Right atrium auricular region (tissue), 2 donors: Measurements from ENCODE around the gene PRKAG2. TPM values are rescaled to one million over a fixed set of nuclear protein-coding genes. Genes with fewer than 3 reads are reported as not detected.

ENCODE experiments used
- DNase-seq: peaks from one replicate; pipeline ENCODE4 v3.0.0-alpha.2; 2019; ENCODE audit warnings: low spot score
- H3K27ac ChIP-seq, 2 donors: fragments of 200-600 bp; sonication (generic); 1 replicate in 1 of 2; 2 replicates in 1 of 2; pipeline ENCODE4 v1.5.1; 2016 to 2019
- H3K27me3 ChIP-seq, 2 donors: fragments of 200-600 bp; sonication (generic); one replicate each; pipeline versions ENCODE4 v1.5.1 to v1.6.0; 2017 to 2019
- H3K36me3 ChIP-seq: fragments of 200-600 bp; sonication (generic); one replicate; pipeline ENCODE4 v1.5.1; 2016
- H3K4me1 ChIP-seq, 2 donors: fragments of 200-600 bp; sonication (generic); one replicate each; pipeline versions ENCODE4 v1.5.1 to v1.6.0; 2017 to 2019
- H3K4me3 ChIP-seq, 2 donors: fragments of 200-600 bp; sonication (generic); 1 replicate in 1 of 2; 2 replicates in 1 of 2; pipeline ENCODE4 v1.5.1; 2017 to 2019; ENCODE audit warnings: mild to moderate bottlenecking in 1 of 2, moderate library complexity in 1 of 2
- H3K9me3 ChIP-seq, 2 donors: fragments of 200-600 bp; sonication (generic); one replicate each; pipeline ENCODE4 v1.5.1; 2019
- total RNA-seq, 2 donors: library from RNA; depleted of rRNA; stranded (reverse); fragments of >200 nt; gene quantifications; one replicate each; pipeline ENCODE4 v1.1.0, GENCODE V29; 2016
- TF ChIP-seq, protein P1 (sequence below), 2 donors: fragments of 200-600 bp; sonication (generic); IDR thresholded peaks; one replicate each; pipeline ENCODE4 v1.5.1; 2019; ENCODE audit warnings: antibody characterized with exemption in 2 of 2

The PRKAG2 gene
- total RNA-seq, 2 donors from 2014 or later, result 133 to 177 TPM

DNA sequence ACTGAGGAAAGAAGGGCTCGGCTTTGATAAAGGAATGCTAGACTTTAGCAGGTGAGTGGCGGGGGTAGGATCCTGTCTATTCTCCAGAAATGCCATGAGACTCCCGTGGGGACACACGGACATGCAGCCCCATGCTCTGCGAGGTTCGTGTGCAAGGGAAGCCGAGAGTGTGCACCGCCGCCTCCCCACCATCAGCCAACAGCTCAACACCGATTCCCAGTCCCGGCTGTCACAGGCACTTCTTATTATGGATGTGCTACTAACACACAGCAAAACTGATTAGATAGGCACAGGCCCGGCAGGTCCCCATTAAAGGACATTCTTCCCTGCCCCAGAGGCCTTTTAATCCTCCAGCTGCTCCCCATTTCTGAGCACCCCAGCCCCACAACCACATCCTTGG lies 154.4 kb downstream of the PRKAG2 start:
- Histone ChIP-seq H3K4me1 (peaks cover 0 to 89% of the 10 kb centered on the region in 2 donors), H3K4me3 (no peak overlapping the region), H3K27ac (peak overlapping the region; percentile 87 to 91), H3K9me3 (no peaks in the 10 kb centered on the region), H3K27me3 (no peaks in the 10 kb centered on the region), H3K36me3 (no peaks in the 10 kb centered on the region)
- DNase-seq, result no peak
- TF ChIP-seq, protein P1, sequence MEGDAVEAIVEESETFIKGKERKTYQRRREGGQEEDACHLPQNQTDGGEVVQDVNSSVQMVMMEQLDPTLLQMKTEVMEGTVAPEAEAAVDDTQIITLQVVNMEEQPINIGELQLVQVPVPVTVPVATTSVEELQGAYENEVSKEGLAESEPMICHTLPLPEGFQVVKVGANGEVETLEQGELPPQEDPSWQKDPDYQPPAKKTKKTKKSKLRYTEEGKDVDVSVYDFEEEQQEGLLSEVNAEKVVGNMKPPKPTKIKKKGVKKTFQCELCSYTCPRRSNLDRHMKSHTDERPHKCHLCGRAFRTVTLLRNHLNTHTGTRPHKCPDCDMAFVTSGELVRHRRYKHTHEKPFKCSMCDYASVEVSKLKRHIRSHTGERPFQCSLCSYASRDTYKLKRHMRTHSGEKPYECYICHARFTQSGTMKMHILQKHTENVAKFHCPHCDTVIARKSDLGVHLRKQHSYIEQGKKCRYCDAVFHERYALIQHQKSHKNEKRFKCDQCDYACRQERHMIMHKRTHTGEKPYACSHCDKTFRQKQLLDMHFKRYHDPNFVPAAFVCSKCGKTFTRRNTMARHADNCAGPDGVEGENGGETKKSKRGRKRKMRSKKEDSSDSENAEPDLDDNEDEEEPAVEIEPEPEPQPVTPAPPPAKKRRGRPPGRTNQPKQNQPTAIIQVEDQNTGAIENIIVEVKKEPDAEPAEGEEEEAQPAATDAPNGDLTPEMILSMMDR (IDR thresholded peaks at IDR 0.05), result no peak

DNA sequence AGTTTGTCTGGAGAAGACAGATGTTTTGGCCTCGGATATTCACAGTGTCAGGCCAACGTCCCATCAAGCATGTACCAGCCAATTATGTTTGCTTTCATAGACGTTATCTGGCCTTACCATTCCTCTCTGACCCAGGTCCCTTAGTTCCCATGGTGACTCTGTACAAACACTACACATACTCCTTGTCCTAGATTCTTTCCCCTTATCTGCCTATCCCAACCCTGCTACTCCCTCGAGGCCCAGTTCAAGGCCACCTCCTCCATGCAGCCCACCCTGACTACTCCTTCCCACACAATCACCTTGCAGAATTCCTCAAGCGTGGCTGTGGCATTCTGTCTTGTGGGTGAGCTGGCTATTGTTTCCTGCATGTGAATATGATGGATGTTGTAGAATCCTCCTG lies 155.2 kb downstream of the PRKAG2 start:
- no peaks in the 10 kb centered on the region for H3K27me3 ChIP-seq
- no peaks in the 10 kb centered on the region for H3K9me3 ChIP-seq
- peaks cover 0 to 89% of the 10 kb centered on the region in 2 donors for H3K4me1 ChIP-seq
- peak overlapping the region; percentile 87 to 91 for H3K27ac ChIP-seq
- TF ChIP-seq, protein P1 (IDR thresholded peaks at IDR 0.05), result no peak
- no peaks in the 10 kb centered on the region for H3K36me3 ChIP-seq
- DNase-seq, result no peak
- no peak overlapping the region for H3K4me3 ChIP-seq

DNA sequence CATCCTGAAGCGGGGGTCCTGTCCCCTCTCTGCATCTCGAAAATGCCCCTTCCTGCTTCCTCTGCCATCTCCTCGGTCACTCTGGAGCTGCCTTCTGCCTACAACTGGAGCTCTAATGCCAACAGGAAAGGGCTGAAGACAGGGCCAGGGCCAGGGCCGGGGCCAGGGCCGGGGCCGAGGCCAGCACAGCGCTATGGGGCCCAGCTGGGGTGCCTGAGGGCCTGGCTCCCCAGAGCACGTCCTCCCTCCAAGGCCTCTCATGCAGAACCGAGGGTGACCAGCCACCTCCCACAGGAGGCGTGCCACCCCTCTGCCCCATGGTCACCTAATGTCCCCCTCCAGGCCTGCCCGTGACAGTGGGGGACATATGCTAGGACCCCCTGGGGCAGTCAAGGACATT lies 155.7 kb downstream of the PRKAG2 start:
- Histone ChIP-seq H3K4me1 (peaks cover 0 to 91% of the 10 kb centered on the region in 2 donors), H3K4me3 (no peak overlapping the region)

DNA sequence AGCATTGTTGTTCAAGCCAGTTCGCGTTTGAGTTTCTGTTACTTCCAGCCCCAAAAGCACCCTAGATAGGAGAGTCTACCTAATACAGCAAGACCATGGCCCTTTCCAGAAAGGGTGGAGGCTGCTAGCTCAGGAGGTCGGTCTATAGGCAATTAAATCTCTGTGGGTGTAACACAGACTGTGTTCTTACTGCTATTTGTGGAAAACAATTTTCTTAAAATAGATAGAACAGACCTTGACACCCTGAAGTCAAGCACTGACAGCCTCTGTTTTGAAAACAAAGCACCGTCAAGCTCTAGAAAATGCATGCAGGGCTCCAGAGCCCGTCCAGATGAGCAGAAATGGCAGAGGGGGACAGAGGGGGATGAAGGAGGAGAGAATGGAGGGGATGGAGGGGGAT lies 156.6 kb downstream of the PRKAG2 start:
- Histone ChIP-seq H3K4me1 (peaks cover 0 to 89% of the 10 kb centered on the region in 2 donors), H3K36me3 (no peaks in the 10 kb centered on the region), H3K27ac (peak overlapping the region; percentile 87 to 91), H3K4me3 (no peak overlapping the region), H3K9me3 (no peaks in the 10 kb centered on the region), H3K27me3 (no peaks in the 10 kb centered on the region)
- DNase-seq, result no peak
- TF ChIP-seq, protein P1 (IDR thresholded peaks at IDR 0.05), result no peak

More for the DNA sequence above, 155.7 kb downstream of the PRKAG2 start:
- DNase-seq, result no peak
- Histone ChIP-seq H3K36me3 (no peaks in the 10 kb centered on the region), H3K9me3 (no peaks in the 10 kb centered on the region), H3K27me3 (no peaks in the 10 kb centered on the region), H3K27ac (peak overlapping the region; percentile 87 to 91)
- TF ChIP-seq, protein P1 (IDR thresholded peaks at IDR 0.05), result no peak

DNA sequence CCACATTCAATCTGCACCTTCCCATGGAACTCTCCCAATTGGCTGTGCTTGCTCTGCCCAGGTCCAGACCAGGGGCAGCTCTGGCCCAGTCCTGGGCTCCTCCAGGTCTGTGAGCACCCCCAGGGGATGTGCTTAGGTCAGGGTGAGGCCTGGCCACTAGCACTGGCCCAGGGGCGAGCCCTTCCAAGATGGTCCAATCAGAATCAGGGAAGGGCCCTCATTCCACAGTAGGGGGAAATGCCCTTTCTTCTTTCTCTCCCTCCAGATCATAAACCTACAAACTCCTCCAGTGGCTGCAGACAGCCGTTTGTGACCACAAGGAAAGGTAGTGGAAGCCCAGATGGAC lies 157.0 kb downstream of the PRKAG2 start:
- peaks cover 0 to 87% of the 10 kb centered on the region in 2 donors for H3K4me1 ChIP-seq
- H3K9me3 ChIP-seq, result no peaks in the 10 kb centered on the region
- DNase-seq, result no peak
- peak overlapping the region; percentile 87 to 91 for H3K27ac ChIP-seq
- H3K27me3 ChIP-seq, result no peaks in the 10 kb centered on the region
- TF ChIP-seq, protein P1 (IDR thresholded peaks at IDR 0.05), result no peak
- no peak overlapping the region for H3K4me3 ChIP-seq
- H3K36me3 ChIP-seq, result no peaks in the 10 kb centered on the region
